DOHH2 (cell line): ENCODE measurements around the gene SMARCB1.

Experiments used
- EZH2phosphoT487 ChIP-seq: fragments of 200-600 bp; sonication (generic); IDR thresholded peaks from 2 replicates; pipeline ENCODE4 v1.6.1; 2017; ENCODE audit warnings: borderline replicate concordance, mild to moderate bottlenecking, antibody characterized with exemption, low read length, moderate library complexity, mixed read lengths
- TF ChIP-seq, protein P1 (sequence below): fragments of 200-600 bp; sonication (generic); IDR thresholded peaks from one replicate; pipeline ENCODE4 v1.5.1; 2014; ENCODE audit warnings: antibody characterized with exemption, mild to moderate bottlenecking, low read depth, low read length; ENCODE audit not compliant: poor library complexity, severe bottlenecking

- TF ChIP-seq, protein P1, sequence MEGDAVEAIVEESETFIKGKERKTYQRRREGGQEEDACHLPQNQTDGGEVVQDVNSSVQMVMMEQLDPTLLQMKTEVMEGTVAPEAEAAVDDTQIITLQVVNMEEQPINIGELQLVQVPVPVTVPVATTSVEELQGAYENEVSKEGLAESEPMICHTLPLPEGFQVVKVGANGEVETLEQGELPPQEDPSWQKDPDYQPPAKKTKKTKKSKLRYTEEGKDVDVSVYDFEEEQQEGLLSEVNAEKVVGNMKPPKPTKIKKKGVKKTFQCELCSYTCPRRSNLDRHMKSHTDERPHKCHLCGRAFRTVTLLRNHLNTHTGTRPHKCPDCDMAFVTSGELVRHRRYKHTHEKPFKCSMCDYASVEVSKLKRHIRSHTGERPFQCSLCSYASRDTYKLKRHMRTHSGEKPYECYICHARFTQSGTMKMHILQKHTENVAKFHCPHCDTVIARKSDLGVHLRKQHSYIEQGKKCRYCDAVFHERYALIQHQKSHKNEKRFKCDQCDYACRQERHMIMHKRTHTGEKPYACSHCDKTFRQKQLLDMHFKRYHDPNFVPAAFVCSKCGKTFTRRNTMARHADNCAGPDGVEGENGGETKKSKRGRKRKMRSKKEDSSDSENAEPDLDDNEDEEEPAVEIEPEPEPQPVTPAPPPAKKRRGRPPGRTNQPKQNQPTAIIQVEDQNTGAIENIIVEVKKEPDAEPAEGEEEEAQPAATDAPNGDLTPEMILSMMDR = no peak
- no peak for TF ChIP-seq EZH2phosphoT487
These were observed 5.2 kb downstream of the SMARCB1 start for GRCh38 chr22:23791738-23792645.
